Astrocyte (in vitro differentiated cells and primary cell): ENCODE measurements around the gene TBKBP1.

Experiments
- EZH2 ChIP-seq: IDR thresholded peaks from 2 replicates; pipeline ENCODE4 v1.6.1; 2012; ENCODE audit warnings: mild to moderate bottlenecking, low read length, inconsistent platforms; ENCODE audit not compliant: insufficient read depth
- TF ChIP-seq, protein P1 (sequence below): IDR thresholded peaks from 2 replicates; pipeline ENCODE4 v1.5.1; 2011; ENCODE audit warnings: low read depth, mild to moderate bottlenecking, inconsistent platforms, low read length, moderate library complexity; ENCODE audit not compliant: insufficient read depth

DNA sequence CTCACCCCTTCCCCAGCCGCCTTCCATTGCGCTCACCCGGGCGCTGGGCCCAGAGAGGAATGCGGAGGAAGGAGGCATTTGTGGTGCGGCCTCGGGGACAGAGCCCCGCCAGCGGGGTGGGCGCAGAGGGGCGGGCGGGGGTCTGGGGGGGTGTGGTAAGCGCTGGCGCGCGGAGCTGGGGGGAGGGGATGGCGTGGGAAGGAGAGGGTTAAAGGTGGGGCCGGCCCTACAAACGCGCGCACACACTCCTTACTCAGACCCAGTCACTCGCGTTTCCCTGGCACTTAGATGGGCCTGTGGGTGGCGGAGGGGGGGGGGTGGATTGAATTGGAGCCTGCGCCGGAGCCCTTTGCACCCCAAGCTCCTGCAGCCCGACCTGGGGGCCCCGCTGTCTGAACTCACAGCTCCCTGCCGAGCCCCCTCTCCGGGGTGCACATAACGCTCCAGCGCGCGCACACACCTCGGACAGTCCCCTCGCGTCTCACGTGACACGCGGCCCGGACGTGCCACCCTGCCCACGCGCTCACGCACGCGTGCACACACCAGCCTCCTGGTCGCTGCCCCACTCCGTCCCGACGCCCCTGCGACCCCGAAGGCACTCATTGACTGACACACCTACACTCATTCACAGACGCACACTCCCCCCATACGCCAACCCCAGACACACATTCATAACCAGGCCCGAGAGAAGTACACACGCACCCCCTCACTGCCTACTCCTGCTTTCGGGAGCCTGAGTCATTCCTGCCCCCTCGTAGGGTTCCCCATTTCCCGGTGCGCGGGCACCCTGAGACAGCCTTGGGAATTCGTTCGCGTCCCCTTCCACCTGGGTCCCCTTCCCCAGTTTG is 844 bp downstream of the TBKBP1 start:
- no peak for TF ChIP-seq EZH2
- TF ChIP-seq, protein P1, sequence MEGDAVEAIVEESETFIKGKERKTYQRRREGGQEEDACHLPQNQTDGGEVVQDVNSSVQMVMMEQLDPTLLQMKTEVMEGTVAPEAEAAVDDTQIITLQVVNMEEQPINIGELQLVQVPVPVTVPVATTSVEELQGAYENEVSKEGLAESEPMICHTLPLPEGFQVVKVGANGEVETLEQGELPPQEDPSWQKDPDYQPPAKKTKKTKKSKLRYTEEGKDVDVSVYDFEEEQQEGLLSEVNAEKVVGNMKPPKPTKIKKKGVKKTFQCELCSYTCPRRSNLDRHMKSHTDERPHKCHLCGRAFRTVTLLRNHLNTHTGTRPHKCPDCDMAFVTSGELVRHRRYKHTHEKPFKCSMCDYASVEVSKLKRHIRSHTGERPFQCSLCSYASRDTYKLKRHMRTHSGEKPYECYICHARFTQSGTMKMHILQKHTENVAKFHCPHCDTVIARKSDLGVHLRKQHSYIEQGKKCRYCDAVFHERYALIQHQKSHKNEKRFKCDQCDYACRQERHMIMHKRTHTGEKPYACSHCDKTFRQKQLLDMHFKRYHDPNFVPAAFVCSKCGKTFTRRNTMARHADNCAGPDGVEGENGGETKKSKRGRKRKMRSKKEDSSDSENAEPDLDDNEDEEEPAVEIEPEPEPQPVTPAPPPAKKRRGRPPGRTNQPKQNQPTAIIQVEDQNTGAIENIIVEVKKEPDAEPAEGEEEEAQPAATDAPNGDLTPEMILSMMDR, result no peak
